Stimulated activated CD4-positive, alpha-beta T cell treated with anti-CD3 and anti-CD28 coated beads, Interleukin-4, amount 100 ng/mL, for 48 hours (primary cell): ENCODE data around the gene MYO18B.

Experiments
- DNase-seq, 2 donors: peaks; one replicate each; pipeline ENCODE4 v3.0.0-alpha.2; 2020; ENCODE audit warnings: low read depth in 2 of 2

MYO18B gene

DNA sequence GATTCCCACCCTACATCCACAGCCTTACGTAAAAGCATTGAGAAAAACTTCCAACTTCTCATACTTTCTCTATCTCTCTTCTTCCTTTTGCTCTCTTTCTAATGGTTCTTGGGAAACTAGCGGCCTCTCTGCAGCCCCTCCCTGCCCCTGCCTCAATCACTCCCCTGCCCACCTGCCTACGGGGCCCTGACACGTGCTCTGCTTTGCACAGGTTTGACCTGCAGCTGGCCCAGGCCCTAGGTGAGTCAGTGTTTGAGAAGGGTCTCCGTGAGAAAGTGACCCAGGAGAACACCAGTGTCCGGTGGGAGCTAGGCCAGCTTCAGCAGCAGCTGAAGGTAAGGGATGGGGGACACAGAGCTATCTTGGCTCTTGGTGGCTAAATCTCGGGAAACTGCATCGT, 160.4 kb downstream of the MYO18B start:
- no peak for DNase-seq

DNA sequence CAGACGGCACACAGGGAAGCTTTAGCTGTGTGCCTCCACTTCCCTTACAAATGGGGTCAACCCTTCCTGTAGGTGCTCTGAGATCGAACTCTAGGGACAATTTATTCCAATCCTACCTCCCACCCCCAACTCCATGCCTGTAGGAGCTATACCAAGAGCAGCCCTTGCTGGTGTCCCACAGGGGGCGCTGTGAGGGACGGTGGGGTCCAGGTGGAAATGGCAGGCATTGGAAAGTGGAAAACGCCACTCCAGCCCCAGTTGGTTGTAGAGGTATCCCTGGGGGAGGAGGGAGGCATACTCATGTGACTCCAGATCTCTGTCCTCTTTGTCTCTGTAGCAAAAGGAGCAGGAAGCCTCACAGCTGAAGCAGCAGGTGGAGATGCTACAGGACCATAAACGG, 161.3 kb downstream of the MYO18B start:
- DNase-seq: peak in 1 of 2 donors; percentile 1

DNA sequence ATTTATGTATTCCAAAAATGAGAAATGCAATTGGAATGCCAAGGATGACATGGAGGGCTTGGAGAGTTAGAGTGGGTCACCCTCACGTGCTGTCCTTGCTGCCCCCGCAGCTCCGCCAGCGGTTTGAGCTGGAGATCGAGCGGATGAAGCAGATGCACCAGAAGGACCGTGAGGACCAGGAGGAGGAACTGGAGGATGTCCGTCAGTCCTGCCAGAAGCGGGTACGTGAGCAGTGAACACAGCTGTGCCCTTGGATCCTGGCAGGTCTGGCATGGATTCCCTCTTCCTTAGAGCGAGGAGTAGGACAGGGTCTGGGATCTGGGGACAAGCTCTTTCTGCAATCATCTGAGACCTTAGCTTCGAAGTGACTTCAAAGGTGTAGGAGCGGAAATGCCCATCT, 166.2 kb downstream of the MYO18B start:
- no peak for DNase-seq

DNA sequence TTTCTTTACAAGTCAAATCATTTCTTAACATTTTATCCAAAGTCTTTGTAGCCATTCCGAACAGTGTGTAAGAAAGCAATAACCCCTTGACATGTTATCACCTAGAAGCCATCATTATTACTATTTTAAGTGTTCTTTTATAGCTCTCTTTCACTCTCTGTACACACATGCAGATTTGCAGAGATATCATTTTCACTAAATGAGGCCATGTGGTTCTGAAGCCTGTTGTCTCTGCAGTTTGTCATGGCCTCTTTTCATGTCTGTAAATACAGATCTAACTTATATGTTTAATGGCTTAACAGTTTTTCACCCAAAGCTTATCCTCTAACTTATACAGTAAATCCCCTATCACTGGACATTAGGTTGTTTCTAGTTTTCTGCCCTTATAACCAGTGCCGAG, 166.8 kb downstream of the MYO18B start:
- DNase-seq: no peak

DNA sequence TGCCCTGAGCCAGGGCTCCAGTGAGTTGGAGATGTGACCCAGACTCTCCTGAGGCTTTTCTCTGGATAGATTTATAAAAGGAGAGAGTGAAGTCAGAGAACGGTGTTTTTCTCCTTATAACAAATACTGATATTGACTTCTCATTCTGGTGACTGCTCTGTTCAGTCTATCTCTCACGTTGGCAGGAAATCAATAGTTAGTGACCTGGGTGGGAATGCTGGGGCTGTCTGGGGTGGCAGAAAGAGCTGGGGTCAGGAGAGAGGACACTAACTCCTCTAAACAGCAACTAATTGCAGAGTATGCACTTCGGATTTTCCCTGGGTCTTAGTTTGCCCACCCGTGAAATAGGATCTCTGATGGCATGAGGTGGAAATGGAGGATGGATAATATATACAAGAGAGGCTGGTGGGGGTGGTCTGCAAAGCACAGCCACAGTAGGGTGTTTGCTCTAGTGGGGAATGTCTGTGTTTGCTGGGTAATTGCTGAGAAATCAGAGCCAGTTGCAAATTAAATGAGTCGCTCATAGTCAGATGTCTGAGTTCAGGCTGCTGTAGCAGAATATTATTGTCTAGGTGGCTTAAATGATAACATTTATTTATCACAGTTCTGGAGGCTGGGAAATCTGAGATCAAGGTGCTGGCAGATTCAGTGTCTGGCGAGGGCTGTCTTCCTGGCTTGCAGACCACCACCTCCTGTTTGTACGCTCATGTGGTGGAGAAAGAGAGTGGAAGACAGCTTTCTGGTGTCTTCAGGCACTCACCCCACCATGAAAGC, 167.8 kb downstream of the MYO18B start:
- DNase-seq: no peak

DNA sequence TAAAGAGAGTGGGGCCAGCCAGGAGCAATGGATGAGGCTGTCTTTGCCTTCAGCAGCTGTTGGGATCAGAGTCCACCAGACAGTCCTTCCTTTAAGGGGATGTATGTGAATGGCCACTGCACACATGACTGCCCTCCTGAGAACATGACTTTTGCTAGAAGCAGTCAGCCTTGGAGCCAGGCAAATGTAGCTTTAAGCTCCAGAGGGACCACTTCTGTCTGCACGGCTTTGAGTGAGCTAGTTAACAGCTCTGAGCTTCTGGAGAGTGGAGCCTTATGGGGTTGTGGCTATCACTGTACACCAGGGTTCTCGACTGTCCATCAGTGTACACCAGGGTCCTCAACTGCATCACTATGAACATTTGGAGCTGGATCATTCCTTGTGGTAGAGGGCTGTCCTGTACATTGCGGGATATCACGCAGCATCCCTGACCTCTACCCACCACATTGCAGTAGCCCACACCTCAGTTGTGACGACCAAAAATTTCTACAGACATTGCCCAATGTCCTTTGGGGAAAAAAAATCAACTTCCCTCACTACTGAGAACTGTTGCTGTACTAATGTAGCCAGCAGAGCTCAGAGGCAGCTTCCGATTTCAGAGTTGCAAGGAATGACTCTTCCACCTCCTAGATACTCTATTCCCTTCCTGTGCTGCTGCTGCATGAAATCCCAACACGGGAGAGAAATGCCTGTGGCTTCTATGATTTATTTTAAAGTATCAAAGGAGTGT, 169.4 kb downstream of the MYO18B start:
- no peak for DNase-seq

DNA sequence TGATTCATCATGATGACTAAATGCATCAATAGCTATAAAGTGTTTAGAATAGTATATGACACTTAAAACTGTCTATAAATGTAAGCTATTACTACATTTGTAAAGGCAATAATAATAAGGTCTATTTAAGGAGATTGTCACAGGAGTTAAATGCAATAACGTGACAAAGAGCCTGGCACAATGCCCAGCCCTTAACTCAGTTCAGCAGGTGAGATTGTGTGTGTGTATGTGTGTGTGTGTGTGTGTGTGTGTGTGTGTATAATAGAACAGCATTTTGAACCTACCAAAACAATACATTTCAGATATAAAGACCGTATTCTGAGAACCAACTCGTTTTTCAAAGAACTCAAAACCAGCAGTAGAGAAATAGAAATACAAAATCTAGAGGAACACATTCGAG, 177.5 kb downstream of the MYO18B start:
- no peak for DNase-seq

DNA sequence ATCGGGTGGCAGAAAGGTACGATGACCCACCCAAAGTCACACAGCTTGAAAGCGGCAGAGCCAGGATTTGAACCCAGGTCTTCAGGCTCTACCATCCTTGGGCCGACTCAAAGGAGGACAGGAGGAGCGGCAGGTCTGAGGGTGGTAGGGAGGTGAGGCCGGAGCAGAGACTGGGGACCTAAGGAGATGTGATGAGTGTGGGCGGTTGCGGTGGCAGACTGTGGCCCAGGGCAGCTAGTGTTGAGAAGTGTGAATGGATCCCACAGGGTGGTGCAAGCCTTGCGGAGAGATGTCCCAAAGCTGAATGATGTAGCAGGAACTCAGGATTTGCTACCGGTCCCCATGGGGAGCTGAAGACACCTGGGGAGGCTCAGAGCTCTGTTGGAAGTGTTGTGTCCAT, 180.2 kb downstream of the MYO18B start:
- DNase-seq: no peak

DNA sequence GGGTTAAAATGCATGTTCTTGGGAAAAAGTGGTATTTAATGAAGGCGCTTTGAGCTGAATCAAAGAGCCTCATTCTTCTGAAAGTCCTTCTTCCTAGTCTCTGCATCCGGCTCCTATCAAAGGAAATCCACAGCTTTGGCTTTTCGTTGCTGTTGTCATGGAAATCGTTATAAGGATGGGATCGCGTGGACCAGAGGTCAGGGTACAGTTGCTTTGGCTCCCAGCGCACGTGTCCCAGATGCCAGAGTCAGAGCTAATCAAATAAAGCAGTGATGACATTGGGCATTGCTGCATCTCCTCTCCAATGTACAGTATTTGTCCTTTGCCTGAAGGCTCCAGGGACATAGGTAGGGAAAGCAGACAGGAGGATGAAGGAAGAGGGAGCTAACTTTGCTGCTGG, 181.9 kb downstream of the MYO18B start:
- DNase-seq: no peak

DNA sequence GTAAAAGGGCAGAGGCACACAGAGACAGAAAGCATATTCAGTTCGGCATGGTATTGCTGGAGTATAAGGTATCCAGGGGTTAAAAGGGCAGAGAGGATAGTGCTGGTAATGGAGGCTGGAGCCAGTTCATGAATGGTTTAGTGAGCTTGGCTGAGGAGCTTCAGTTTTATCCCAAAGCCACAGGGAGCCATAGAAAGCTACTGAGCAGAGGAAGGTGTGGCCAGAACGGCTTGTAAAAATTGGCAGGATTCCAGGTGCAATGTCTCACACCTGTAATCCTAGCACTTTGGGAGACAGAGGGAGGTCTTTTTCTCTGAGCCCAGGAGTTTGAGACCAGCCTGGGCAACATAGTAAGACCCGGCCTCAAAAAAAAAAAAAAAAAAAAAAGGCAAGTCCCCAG, 186.1 kb downstream of the MYO18B start:
- no peak for DNase-seq

DNA sequence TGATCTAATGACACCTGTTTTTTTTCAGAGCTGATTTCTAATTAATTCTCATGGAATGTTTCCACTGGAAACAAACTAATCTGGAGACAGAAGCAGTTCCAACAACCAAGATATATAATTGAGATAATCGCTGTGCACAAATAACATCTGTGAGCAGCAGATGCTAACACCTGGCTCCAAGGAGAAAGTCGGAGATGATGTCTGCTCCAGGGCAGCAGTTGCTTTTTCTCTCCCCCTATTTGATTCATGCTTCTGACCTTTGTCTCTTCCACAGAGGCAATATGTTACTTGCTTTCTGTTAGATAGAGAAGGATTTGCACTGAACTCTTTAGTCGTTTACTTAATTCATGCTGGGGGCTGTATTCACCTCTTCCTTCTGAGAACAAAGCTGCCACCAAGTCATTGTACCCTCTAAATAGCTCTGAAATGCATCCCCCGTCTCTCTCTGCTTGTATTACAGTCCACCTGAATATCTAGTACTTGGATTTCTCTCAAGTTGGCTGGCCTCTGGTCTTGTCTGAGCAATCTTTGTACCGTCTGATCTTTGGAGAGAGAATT, 187.4 kb downstream of the MYO18B start:
- no peak for DNase-seq

DNA sequence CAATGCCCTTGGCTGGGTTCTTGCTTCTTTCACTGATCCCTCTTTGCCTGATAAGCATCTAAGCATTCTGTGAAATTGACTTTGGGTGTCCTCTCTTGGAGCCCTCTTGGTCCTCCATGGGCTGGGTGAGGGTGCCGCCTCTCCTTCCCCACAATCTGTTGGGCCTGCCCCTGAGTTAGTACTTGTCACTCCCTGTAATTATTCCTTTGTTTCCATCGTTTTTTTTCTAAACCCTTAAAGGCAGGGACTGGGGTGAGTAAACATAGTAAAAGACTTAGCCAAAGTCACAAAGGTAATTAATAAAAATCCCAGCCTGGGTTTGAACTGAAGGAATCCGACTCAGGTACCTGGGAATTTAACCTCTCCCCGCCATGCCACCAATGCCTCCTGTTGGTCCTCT, 188.1 kb downstream of the MYO18B start:
- DNase-seq: no peak

DNA sequence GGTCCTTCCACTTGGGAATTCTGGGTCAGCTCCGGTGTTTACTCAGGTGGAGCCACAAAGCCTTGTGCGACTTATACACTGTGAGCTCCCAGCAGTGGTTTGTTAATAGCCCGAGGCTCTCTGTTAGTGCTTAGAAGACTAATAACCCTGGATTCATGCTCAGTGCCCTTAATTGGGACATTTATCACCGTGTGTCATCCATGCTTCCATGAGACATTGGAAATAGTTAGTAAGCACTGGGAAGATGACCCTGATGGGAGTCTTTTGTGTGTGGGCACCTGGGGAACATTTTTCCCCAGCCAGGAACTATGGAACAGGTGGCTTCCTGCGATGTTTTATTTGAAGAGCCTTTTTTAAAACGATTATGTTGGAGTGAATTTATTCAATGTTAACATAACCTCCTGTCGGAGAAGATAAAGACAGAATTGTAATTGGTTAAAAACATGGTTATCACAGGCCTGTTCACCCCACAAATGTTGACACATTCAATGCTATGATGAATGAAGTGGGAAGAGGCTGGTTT, 188.9 kb downstream of the MYO18B start:
- DNase-seq: no peak

DNA sequence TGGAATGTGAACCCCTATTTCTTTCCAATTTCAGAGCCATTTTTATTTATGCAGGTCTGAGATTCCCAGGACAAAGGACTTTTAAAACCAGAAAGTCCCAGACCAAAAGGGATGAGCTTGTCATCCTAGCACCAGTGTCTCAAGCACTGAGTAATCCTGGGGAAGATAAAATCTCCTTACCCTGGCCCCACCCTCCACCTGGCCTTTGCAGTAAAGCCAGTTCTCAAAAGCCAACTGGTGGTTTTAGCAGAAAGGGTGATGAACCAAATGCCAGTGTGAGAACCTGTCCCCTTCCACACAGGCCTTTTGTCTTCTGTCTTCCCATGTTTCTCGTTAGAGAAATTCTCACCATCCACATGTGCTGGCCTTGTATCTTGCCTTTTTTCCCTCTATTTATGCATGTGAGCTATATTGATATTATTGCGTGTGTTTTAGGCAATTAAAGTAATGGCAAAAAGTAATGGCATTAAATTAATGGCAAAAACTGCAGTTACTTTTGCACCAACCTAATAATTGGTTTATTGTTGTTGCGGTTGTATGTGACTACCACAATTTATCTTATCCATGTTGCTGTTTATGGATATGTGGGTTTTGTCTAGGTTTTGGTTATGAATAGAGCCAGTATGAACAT, 191.3 kb downstream of the MYO18B start:
- no peak for DNase-seq

DNA sequence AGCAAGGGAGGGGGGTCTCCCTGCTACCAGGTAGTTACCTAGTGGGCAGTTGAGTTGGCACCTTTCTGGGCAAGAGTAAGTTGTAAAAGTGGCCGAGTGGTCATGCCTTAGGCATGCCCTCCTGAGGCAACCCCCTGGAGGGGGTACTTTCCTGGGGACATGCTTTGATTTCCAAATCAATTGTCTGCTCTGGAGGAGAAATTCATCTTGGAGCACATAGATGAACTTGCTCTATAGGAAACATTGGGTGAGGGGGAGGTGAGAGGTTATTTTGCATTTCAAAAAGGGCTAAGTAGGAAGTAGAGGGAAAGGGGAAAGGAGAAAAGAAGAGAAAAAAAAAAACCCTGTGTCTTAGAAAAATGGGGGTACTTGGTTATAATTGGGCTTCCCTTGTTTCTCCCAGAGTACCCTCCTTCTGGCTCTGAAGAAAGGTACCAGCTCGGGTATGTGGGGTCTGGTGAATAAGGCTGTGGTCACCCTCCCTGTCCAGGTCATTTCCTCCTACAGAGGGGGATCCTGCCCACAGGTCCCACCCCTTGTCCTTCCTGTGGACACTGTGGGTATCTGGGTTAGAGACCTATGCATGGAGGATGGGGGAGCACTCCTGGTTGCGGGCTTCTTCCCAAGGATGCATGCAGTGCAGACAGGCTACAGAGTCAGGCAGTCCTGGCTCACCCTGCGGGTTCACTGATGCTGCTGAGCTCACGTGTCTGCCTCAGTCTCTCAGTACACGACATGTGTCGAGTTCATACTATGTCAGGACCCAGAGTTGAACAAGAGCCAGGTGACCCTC, 193.5 kb downstream of the MYO18B start:
- DNase-seq: no peak

DNA sequence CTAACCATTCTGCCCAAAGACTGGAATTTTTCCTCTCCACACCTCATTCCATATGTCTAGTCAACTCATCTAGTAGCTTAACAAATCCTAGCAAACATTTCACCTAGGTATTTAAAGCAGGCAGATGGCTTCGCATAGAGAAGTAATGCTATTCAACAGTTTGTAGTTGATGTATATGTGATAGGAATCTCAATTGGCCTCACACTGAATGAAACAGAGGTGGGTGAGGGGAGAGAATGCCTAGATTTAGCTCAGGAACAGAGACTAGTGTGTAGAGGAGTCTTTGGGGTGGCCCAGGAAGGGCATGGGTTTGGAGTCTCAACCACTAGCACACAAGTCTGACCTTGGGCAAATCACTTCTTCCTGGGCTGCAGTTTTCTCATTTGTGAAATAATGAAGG, 196.2 kb downstream of the MYO18B start:
- DNase-seq: no peak

DNA sequence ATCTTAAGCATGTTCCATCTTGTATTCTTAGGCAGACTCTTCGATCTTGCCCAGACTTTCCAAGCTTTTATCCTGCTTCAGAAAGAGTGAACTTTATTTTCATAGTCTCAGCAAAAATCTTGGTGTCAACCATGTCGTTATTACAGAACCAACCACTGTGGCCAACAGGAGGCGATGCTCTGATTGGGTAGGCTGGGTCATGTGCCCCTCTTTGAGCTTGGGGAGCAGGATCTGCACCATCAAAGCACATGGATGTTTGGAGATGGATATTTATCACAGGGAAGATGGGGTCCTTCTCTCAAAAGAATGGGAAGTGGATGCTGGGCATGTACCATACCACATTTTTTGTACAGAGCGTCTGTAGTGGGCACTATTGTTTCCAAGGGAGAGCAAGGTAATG, 197.4 kb downstream of the MYO18B start:
- DNase-seq: no peak

DNA sequence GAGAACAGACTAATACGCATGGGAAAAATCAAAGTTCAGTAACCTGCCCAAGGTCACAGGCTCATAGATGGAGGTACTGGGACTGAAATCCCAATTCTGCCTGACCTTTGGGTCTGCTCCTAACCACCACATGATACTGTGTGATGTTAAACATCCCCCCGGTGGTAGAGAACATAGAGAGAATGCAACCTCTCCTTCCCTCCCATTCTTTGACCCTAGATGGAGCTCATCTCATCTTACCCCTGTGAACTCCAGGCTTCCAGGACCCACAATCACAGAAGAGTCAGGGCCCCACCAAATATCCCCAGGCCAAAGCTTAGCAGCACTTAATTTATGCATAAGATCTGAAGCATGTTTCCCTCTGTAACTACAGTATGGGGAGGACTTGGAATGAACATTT, 198.5 kb downstream of the MYO18B start:
- DNase-seq: no peak

DNA sequence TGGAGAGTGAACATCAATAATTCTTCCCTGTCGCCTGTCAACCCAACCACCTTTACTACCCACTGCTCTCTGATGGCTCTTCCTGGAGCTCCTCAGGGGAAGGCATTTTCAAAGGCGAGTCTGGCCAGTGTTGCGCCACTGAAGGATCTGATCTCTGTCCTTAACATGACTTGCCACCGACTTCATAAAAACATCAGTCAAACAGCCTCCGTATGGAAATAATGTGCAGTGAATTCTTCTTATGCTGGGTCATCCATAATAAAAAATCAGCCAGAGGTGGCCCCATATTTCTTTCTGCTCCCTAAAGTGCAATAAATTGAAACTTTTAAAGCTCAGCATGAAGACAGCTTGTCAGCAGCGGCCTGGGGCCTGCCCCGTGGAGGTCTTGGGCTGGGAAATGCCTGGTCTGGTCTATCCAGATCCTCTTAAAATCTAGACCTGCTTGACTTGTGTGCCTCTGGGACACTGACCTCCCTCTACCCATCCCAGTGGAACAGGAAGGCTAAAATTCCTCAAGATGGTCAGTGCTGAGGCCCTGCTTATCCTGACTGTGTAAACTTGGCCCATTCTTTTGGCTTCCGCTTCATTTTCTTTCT, 199.5 kb downstream of the MYO18B start:
- DNase-seq: no peak

DNA sequence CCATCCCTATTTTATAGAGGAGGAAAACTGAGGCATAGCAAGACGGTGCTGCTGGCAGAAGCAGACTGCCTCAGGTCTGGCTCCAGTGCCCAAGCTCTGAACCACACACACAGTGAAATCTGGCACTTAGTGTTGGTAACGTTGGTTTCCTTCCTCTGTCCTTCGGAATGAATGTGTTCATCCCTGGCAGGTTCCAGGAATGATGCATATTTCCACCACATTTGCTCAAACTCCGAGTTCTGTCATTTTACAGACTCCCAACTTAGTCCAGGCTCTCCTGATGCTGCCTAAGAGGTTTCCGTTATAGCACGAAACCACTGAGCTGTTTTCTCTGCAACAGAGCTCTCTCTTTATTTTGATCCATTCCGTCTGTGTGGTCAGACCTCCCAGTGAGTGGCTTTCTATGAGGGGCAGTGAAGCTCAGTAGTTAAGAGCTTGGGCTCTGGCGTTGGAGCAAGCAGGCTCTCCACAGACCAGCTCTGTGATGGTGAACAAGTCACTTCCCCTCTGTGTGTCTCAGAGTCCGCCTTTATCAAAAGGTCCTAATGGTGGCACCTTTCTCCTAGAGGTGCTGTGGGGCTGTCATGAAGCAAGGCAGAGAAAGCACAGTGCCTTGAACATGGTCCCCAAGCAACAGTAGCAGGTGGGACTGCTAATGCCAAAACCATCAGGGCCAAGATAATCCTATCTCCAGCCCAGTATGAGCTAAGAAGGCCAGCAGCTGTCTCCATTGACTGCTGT, 200.3 kb downstream of the MYO18B start:
- no peak for DNase-seq
